ENCODE measurements around the gene CYSLTR2.
"Not testable (repeated sequence)": the region's sequence is repeated elsewhere in the genome, so short reads cannot be mapped to it uniquely, and the experiment has no call there.

The CYSLTR2 gene

GRCh38 chr13:48656608-48657007 is 2.9 kb downstream of the CYSLTR2 start:
- CTCF ChIA-PET = no interaction called here
- no peak for DNase-seq (ENCODE audit: extremely low spot score)
- POLR2A ChIA-PET = no interaction called here
- TF ChIP-seq, protein P1, sequence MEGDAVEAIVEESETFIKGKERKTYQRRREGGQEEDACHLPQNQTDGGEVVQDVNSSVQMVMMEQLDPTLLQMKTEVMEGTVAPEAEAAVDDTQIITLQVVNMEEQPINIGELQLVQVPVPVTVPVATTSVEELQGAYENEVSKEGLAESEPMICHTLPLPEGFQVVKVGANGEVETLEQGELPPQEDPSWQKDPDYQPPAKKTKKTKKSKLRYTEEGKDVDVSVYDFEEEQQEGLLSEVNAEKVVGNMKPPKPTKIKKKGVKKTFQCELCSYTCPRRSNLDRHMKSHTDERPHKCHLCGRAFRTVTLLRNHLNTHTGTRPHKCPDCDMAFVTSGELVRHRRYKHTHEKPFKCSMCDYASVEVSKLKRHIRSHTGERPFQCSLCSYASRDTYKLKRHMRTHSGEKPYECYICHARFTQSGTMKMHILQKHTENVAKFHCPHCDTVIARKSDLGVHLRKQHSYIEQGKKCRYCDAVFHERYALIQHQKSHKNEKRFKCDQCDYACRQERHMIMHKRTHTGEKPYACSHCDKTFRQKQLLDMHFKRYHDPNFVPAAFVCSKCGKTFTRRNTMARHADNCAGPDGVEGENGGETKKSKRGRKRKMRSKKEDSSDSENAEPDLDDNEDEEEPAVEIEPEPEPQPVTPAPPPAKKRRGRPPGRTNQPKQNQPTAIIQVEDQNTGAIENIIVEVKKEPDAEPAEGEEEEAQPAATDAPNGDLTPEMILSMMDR (IDR thresholded peaks at IDR 0.05; ENCODE audit: control extremely low read depth, extremely low read depth, low read depth, missing control alignments) = no peak

DNA sequence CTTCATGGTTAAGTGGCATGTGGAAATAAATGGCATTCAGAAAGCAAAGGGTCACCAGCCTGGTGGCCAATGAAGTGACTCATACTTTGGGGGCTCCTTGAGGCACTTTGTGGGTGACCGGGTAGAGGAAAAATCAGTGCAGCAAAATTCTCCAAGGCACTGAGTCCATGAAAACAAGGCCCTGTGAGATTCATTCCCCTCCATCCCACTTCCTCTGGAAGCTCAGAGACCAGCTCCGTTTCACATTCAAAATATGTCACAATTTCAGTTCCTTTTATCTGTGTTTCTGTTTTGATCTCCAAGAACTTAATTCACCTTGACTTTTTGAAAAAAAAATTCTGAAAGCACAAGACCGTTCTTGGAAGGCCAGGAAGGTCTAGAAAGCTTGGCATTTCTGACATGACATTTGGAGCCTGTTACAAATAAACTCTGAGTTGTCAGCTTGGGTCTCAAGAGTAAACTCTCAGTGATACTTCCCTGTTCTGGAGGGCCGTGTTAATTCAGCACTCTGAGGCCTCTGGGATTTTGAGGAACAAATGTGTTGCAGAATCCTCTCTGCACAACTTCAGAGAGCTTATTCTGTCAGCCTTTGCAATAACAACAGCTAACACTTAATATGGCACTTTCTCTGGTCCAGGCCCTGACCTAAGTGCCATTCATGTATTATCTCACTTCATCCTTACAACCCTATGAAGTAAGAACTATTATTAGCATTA is 6.8 kb downstream of the CYSLTR2 start:
- ChIA-PET CTCF (interaction anchor here (0.8 to 1.4 kb wide), 3 partner anchors 61 to 109 kb away, joined by 3 to 4 read pairs (median 3); no protein-coding TSS in a partner anchor), POLR2A (no interaction called here)
- DNase-seq (ENCODE audit: extremely low spot score) = no peak
- TF ChIP-seq, protein P1 (IDR thresholded peaks at IDR 0.05; ENCODE audit: control extremely low read depth, extremely low read depth, low read depth, missing control alignments) = no peak

GRCh38 chr13:48661107-48661506 is 7.4 kb downstream of the CYSLTR2 start:
- CTCF ChIA-PET = interaction anchor here (0.8 to 1.4 kb wide), 2 partner anchors 89 to 108 kb away, joined by 3 to 4 read pairs; no protein-coding TSS in a partner anchor
- no peak for DNase-seq (ENCODE audit: extremely low spot score)
- TF ChIP-seq, protein P1 (IDR thresholded peaks at IDR 0.05; ENCODE audit: control extremely low read depth, extremely low read depth, low read depth, missing control alignments) = no peak
- POLR2A ChIA-PET = no interaction called here

- no peak for DNase-seq (ENCODE audit: extremely low spot score)
- TF ChIP-seq, protein P1 (IDR thresholded peaks at IDR 0.05; ENCODE audit: control extremely low read depth, extremely low read depth, low read depth, missing control alignments) = no peak
- ChIA-PET POLR2A (no interaction called here), CTCF (no interaction called here)
Measured at GRCh38 chr13:48662226-48662625, 8.5 kb downstream of the CYSLTR2 start.

DNA sequence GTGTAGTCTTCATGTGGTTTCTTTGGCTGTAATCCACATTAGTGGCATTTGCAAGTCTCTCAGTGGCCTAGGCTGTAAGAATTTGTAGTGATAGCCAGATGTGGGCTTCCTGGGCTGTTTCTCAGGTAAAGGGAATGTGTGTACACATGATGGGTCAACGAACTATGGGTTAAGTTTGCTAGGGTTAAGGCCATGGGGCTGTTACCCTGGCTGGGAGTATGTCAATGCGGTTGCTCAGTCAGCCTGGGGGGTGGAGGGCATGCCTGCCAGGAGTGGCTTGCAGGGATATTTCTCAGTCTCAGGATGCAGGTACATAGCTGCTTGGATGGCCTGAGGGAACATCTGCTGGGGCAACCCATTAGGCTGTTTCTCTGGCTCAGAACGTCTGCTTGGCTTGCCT is 13.4 kb downstream of the CYSLTR2 start:
- TF ChIP-seq, protein P1 (IDR thresholded peaks at IDR 0.05; ENCODE audit: control extremely low read depth, extremely low read depth, low read depth, missing control alignments) = no peak
- ChIA-PET POLR2A (no interaction called here), CTCF (interaction anchor here (1.4 kb wide), 1 partner anchor 66 kb away, joined by 3 read pairs; no protein-coding TSS in a partner anchor)
- DNase-seq (ENCODE audit: extremely low spot score) = no peak

- CTCF ChIA-PET = interaction anchor here (1.2 to 1.5 kb wide), 2 partner anchors 40 to 72 kb away, joined by 3 read pairs; no protein-coding TSS in a partner anchor
- DNase-seq (ENCODE audit: extremely low spot score); POLR2A ChIA-PET: not testable (repeated sequence)
Measured at GRCh38 chr13:48671421-48671820, 17.7 kb downstream of the CYSLTR2 start.

GRCh38 chr13:48675247-48675646 is 21.5 kb downstream of the CYSLTR2 start:
- DNase-seq (ENCODE audit: extremely low spot score) = no peak
- ChIA-PET POLR2A (no interaction called here), CTCF (no interaction called here)
- TF ChIP-seq, protein P1 (IDR thresholded peaks at IDR 0.05; ENCODE audit: control extremely low read depth, extremely low read depth, low read depth, missing control alignments) = no peak
